WI38 (cell line): ENCODE measurements around the gene TMEM123.

Source experiments
- H3K4me3 ChIP-seq: 2 replicates; pipeline ENCODE4 v1.5.1; 2011; ENCODE audit warnings: low read depth, mild to moderate bottlenecking, control low read depth, low read length
- TF ChIP-seq, protein P1 (sequence below): IDR thresholded peaks from 2 replicates; pipeline ENCODE4 v1.5.1; 2012; ENCODE audit warnings: low read depth, mild to moderate bottlenecking, control low read depth, low read length

The TMEM123 gene

DNA sequence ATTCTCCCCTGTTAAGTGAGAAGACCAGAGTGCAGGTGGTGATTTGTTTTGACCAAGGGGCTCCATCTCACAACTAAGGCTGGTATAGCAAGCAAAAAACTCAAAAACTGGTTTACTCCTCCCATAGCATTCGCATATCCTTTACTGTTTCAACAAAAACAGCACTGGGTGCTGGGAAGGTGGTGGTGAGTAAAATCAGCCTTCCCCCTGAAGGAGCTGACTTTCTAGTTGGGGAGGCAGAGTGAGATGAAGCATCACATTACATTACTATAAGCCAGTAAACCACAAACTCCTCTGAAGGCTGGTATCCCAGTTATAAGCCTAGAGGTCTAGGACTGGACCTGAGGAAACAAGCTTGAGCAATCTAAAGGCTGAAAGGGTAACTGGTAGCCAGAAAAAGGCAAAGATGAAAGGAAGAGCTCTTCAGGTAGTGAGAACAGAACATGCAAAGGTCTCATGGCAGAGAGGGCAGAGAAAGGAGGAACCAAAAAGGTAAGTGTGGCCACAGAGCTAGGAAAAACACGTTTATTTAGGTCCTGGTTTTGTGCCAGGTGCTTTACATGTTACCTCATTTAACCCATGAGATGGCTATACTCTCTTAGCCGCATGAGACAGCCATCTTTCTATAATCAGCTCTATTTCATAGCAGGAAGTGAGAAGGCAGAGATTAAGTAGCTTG, 22.3 kb downstream of the TMEM123 start:
- H3K4me3 ChIP-seq = no peak overlapping the region
- TF ChIP-seq, protein P1, sequence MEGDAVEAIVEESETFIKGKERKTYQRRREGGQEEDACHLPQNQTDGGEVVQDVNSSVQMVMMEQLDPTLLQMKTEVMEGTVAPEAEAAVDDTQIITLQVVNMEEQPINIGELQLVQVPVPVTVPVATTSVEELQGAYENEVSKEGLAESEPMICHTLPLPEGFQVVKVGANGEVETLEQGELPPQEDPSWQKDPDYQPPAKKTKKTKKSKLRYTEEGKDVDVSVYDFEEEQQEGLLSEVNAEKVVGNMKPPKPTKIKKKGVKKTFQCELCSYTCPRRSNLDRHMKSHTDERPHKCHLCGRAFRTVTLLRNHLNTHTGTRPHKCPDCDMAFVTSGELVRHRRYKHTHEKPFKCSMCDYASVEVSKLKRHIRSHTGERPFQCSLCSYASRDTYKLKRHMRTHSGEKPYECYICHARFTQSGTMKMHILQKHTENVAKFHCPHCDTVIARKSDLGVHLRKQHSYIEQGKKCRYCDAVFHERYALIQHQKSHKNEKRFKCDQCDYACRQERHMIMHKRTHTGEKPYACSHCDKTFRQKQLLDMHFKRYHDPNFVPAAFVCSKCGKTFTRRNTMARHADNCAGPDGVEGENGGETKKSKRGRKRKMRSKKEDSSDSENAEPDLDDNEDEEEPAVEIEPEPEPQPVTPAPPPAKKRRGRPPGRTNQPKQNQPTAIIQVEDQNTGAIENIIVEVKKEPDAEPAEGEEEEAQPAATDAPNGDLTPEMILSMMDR = no peak

- no peak overlapping the region for H3K4me3 ChIP-seq
- TF ChIP-seq, protein P1 = no peak
These were observed 22.9 kb downstream of the TMEM123 start for GRCh38 chr11:102429691-102430090.

DNA sequence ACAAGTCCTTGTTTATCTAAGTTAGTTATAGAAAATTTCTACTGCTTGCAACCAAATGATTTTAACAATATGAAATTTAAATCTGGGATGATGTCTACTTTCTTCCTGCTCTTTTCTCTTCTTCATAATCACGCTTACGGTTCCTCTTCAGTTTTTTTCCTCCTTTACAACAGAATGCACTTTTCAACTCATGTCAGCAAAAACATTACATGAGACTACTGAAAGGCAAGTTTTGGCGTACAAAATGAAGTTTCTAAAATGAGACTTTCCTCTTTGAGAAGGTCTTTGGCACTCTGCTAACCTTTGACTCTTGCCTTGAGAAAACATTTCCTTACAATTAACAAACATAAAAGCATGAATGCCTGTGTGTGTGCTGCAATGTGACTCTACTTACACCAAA, 23.3 kb downstream of the TMEM123 start:
- no peak overlapping the region for H3K4me3 ChIP-seq
- TF ChIP-seq, protein P1 = no peak

GRCh38 chr11:102428696-102429095, 23.9 kb downstream of the TMEM123 start:
- TF ChIP-seq, protein P1 = no peak
- H3K4me3 ChIP-seq = no peak overlapping the region

DNA sequence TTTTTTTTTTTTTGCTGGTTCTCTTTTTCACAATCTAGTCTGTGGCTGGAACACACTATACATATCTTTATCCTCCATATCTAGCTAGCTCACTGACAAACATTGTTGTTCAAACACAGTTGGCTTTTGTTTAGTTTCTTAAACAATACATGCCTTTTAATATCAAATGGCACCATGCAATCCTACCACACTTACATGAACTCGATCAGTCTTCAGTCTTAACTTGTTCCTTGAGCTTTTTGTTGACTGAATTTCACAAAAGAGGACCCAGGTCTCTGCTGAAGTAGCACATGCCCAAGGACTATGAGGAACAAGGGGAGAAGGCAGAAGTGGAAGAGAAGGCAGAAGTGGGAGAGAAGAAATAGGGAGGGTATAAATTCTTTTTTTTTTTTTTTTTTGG, 25.5 kb downstream of the TMEM123 start:
- TF ChIP-seq, protein P1 = no peak
- H3K4me3 ChIP-seq = no peak overlapping the region

GRCh38 chr11:102426570-102426969, 26.0 kb downstream of the TMEM123 start:
- TF ChIP-seq, protein P1 = no peak
- no peak overlapping the region for H3K4me3 ChIP-seq

- H3K4me3 ChIP-seq = no peak overlapping the region
- TF ChIP-seq, protein P1 = no peak
These were observed 26.6 kb downstream of the TMEM123 start for GRCh38 chr11:102426000-102426399.
